GM06990 (cell line): ENCODE measurements around the gene NKX2-3.

Experiments used
- DNase-seq: peaks from one replicate; pipeline ENCODE4 v3.0.0-alpha.2; 2011; ENCODE audit not compliant: insufficient read length; ENCODE audit errors: extremely low read depth
- H3K27me3 ChIP-seq: replicated peaks from 2 replicates; pipeline ENCODE4 v1.6.0; 2011; ENCODE audit warnings: low read length; ENCODE audit not compliant: control insufficient read depth, insufficient read depth
- H3K36me3 ChIP-seq: 2 replicates; pipeline ENCODE4 v1.5.1; 2011; ENCODE audit warnings: low read length; ENCODE audit not compliant: control insufficient read depth, insufficient read depth
- H3K4me3 ChIP-seq: replicated peaks from 2 replicates; pipeline ENCODE4 v1.5.1; 2011; ENCODE audit warnings: low read depth, mild to moderate bottlenecking, control low read depth, low read length
- CTCF ChIP-seq: IDR thresholded peaks from 2 replicates; pipeline ENCODE4 v1.5.1; 2011; ENCODE audit warnings: low read length, control low read depth, mild to moderate bottlenecking, inconsistent platforms; ENCODE audit not compliant: insufficient read depth, poor library complexity, severe bottlenecking

The NKX2-3 gene

GRCh38 chr10:99532687-99533495 is at the start of gene NKX2-3:
Gene NKX2-3 (plus strand): TSS chr10:99532942. CDS start chr10:99533132, 190 bp downstream.
- Histone ChIP-seq H3K4me3 (no peak within 1 kb of the TSS), H3K36me3 (no peaks in the 10 kb centered on the region), H3K27me3 (peaks cover 13% of the 10 kb centered on the region)
- DNase-seq: peak; percentile 72
- no peak for TF ChIP-seq CTCF

DNA sequence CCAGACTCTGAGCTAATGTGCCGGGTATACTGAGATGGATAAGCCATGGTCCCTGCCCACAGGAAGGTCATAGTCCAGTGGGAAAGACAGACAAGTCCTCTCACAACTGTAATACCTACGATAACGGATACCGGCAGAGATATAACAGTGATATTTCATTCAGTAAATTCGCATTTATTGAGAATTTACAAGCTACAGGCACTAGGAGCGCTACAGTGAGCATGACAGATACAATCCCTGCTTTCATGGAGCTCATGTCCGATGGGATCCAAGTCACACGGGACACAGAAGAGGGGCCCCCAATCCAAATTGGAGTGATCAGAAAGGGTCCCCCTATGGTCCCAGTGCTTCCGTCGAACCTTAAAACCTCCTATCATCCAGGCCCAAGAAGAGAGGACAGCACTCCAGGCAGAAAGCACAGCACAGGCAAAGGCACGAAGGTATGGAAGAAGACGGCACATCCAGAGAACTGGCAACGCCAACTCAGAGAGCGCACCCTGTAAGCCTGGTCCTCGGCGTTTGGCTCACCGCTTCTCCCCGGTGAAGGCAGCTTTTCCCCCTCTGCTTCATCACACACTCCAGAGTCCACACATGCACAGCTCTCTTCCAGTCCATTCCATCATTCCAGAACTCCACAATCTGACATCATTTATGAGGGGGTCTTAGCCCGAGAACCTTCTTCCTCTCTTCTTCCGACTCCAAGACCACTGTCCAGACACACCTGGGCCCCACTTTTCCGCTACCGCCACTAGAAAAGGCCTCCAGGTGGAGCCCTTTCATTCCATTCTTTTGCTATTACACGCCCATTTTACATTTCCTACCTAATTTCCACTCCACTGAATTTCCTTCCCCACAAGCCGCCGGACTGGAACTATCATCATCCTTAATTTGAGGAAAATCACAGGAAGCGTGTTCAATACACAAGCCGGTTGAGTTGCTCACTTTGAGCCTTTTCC is 47.8 kb upstream of the NKX2-3 start:
- Histone ChIP-seq H3K4me3 (no peak overlapping the region), H3K27me3 (no peaks in the 10 kb centered on the region; the same call in 1 of the 2 replicates), H3K36me3 (no peaks in the 10 kb centered on the region)
- TF ChIP-seq CTCF: peak; percentile 15
- no peak for DNase-seq

DNA sequence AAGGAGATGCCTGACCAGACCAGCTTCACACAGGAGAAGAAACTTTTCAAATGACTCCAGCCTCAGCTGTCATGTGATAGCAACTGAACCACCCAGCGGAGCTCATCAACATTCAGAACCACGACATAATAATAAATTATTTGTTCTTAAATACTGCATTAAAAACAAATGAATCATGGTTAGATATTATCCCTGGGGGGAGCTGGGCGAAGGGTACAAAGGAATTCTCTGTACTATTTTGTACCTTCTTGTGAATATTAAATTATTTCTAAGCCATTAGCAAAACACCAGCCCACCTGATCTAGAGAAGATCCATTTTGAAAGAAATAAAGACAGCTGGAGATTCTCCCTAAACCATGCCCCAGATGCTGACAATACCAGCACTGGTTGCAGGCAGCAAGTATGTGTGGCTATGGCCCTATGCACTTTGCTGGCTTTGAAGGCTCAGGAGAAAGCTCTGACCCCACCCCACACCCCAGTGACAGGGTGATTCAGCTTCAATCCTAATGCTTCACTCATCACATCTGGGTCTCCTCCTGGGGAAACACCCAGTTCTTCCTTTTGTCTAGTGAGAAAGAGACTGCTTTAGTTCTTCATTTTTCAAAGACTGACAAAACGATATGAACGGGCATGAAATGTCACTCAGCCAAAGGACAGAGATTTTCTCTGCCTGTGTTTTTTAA is 45.5 kb upstream of the NKX2-3 start:
- no peaks in the 10 kb centered on the region; the same call in 1 of the 2 replicates for H3K27me3 ChIP-seq
- DNase-seq: no peak
- no peak overlapping the region for H3K4me3 ChIP-seq
- no peaks in the 10 kb centered on the region for H3K36me3 ChIP-seq
- no peak for TF ChIP-seq CTCF

GRCh38 chr10:99489271-99489670 is 43.5 kb upstream of the NKX2-3 start:
- no peaks in the 10 kb centered on the region for H3K36me3 ChIP-seq
- no peaks in the 10 kb centered on the region; the same call in 1 of the 2 replicates for H3K27me3 ChIP-seq
- H3K4me3 ChIP-seq: no peak overlapping the region
- no peak for TF ChIP-seq CTCF
- DNase-seq: no peak

- Histone ChIP-seq H3K27me3 (no peaks in the 10 kb centered on the region), H3K4me3 (no peak overlapping the region), H3K36me3 (no peaks in the 10 kb centered on the region)
- DNase-seq: no peak
- TF ChIP-seq CTCF: no peak
Observed at GRCh38 chr10:99497343-99498025, 35.3 kb upstream of the NKX2-3 start.
